ENCODE results near the gene UPF3A.
"Not testable (repeated sequence)": the region's sequence is repeated elsewhere in the genome, so short reads cannot be mapped to it uniquely, and the experiment has no call there.

UPF3A gene

DNA sequence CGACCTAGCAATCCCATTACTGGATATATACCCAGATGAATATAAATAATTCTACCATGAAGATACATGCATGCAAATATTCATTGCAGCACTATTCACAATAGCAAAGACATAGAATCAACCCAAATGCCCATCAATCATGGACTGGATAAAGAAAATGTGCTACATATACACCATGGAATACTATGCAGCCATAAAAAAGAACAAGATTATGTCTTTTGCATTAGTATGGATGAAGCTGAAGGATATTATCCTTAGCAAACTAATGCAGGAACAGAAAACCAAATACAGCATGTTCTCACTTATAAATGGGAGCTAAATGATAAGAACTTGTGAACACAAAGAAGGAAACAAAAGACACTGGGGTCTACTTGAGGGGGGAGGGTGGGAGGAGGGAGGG is 55.1 kb downstream of the UPF3A start:
- not testable (repeated sequence) for DNase-seq (ENCODE audit: low spot score)

GRCh38 chr13:114338959-114339358 is 57.6 kb downstream of the UPF3A start:
- no peak for DNase-seq (ENCODE audit: low spot score)

- peak; percentile 62 for DNase-seq (ENCODE audit: low spot score)
Observed at GRCh38 chr13:114339857-114340534, 58.6 kb downstream of the UPF3A start.

- no peak for DNase-seq (ENCODE audit: low spot score)
Observed at GRCh38 chr13:114341003-114341777, 59.8 kb downstream of the UPF3A start.

DNA sequence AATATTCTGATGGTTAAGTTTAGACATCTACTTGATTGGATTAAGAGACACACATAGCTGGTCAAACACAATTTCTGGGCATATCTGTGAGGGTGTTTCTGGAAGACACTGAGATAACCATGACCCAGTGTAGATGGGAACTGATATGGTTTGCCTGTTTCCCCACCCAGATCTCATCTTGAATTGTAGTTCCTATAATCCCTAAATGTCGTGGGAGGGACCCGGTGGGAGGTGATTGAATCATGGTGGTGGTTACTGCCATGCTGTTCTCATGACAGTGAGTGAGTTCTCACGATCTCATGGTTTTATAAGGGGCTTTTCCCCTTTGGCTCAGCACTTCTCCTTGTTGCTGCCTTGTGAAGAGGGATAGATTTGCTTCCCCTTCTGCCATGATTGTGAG is 65.9 kb downstream of the UPF3A start:
- not testable (repeated sequence) for DNase-seq (ENCODE audit: low spot score)

- DNase-seq (ENCODE audit: low spot score): peak; percentile 33
Observed at GRCh38 chr13:114352763-114353162, 71.4 kb downstream of the UPF3A start.

- not testable (repeated sequence) for DNase-seq (ENCODE audit: low spot score)
Observed at GRCh38 chr13:114353382-114353781, 72.0 kb downstream of the UPF3A start.

All from kidney tubule cell (primary cell).